Large intestine (tissue), 12 donors: ENCODE results near the gene IL17F. TPM values are rescaled to one million over a fixed set of nuclear protein-coding genes. Genes with fewer than 3 reads are reported as not detected.

ENCODE experiments used
- DNase-seq, 2 donors: peaks; one replicate each; pipeline versions ENCODE4 v3.0.0 to v3.0.0-alpha.2; 2013
- H3K27ac ChIP-seq: one replicate; pipeline ENCODE4 v1.5.1; 2013; ENCODE audit warnings: low read length
- H3K27me3 ChIP-seq: 2 replicates; pipeline ENCODE4 v1.6.1; 2013; ENCODE audit warnings: low read length; ENCODE audit not compliant: control insufficient read depth, insufficient read depth
- H3K36me3 ChIP-seq: 2 replicates; pipeline ENCODE4 v1.6.1; 2013; ENCODE audit warnings: low read length; ENCODE audit not compliant: control insufficient read depth, insufficient read depth
- H3K4me1 ChIP-seq: one replicate; pipeline ENCODE4 v1.6.1; 2013; ENCODE audit warnings: low read length; ENCODE audit not compliant: control insufficient read depth, insufficient read depth
- H3K4me3 ChIP-seq: one replicate; pipeline ENCODE4 v1.5.1; 2013; ENCODE audit warnings: low read length
- H3K9me3 ChIP-seq: one replicate; pipeline ENCODE4 v1.6.1; 2013; ENCODE audit warnings: mild to moderate bottlenecking, low read depth, low read length, moderate library complexity; ENCODE audit not compliant: control insufficient read depth
- WGBS: methylation state at CpG from one replicate; pipeline ENCODE4 v1.1.5; 2013; ENCODE audit warnings: low lambda C conversion rate; ENCODE audit not compliant: insufficient coverage; 5-methylcytosine and 5-hydroxymethylcytosine counted together
- long read RNA-seq, 11 donors: transcript quantifications; one replicate each; lab custom pipeline, GENCODE V29; 2026
- polyA plus RNA-seq: library from polyadenylated mRNA; unstranded; fragments of 120-200 nt; gene quantifications from one replicate; pipeline ENCODE4 v1.2.1, GENCODE V29; 2013

IL17F gene
- 0.55 TPM for polyA plus RNA-seq
- long read RNA-seq, donor 1: 0 reads
- long read RNA-seq, donor 2: 0 reads
- long read RNA-seq, donor 3: 0 reads
- long read RNA-seq, donor 4: 0 reads
- long read RNA-seq, donor 5: 0 reads
- long read RNA-seq, donor 6: 0 reads
- long read RNA-seq, donor 7: 0 reads
- long read RNA-seq, donor 8: 0 reads
- long read RNA-seq, donor 9: 0 reads
- long read RNA-seq, donor 10: 0 reads
- long read RNA-seq, donor 11: 0 reads

GRCh38 chr6:52244400-52244799 lies at the start of gene IL17F:
TSS of gene IL17F (minus strand) at chr6:52244500. CDS start at chr6:52244429, 71 bp downstream.
- Histone ChIP-seq H3K4me1 (peaks cover 20% of the 10 kb centered on the region), H3K9me3 (no peaks in the 10 kb centered on the region), H3K4me3 (no peak within 1 kb of the TSS), H3K27ac (peak within 1 kb of the TSS; percentile 67), H3K36me3 (no peaks in the 10 kb centered on the region), H3K27me3 (no peaks in the 10 kb centered on the region)
- 80% methylated on average over 1 of the region's 5 CpGs for WGBS
- no peak for DNase-seq

DNA sequence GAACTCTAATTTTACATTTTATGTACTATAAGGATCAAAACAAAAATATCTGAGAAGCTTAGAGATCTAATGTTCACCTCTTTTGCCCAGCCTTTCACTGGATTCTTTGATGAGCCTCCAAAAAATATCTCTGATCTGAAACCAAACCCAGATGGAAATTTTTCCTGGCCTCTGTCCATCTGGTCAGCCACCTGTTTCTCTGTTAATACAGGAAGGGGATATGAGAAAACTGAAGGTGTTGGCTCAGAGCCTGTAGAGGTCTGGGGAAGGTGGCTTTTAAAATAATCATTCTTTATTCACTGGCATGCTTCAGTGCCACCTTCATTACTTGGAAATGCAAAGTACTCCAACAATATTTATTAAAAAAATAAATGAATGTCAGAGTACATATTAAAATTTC lies 48.8 kb upstream of the IL17F start:
- H3K27me3 ChIP-seq: no peaks in the 10 kb centered on the region
- H3K27ac ChIP-seq: no peak overlapping the region
- H3K9me3 ChIP-seq: no peaks in the 10 kb centered on the region
- no peak for DNase-seq
- H3K4me1 ChIP-seq: no peaks in the 10 kb centered on the region
- H3K4me3 ChIP-seq: no peak overlapping the region
- no peaks in the 10 kb centered on the region for H3K36me3 ChIP-seq

- no peak for DNase-seq
- no peaks in the 10 kb centered on the region for H3K4me1 ChIP-seq
- no peaks in the 10 kb centered on the region for H3K9me3 ChIP-seq
- H3K27me3 ChIP-seq: no peaks in the 10 kb centered on the region
- no peak overlapping the region for H3K27ac ChIP-seq
- H3K36me3 ChIP-seq: no peaks in the 10 kb centered on the region
- WGBS: no CpG with 5 or more reads among the region's 2 CpGs
- no peak overlapping the region for H3K4me3 ChIP-seq
These were observed 44.5 kb upstream of the IL17F start for GRCh38 chr6:52288841-52289240.

DNA sequence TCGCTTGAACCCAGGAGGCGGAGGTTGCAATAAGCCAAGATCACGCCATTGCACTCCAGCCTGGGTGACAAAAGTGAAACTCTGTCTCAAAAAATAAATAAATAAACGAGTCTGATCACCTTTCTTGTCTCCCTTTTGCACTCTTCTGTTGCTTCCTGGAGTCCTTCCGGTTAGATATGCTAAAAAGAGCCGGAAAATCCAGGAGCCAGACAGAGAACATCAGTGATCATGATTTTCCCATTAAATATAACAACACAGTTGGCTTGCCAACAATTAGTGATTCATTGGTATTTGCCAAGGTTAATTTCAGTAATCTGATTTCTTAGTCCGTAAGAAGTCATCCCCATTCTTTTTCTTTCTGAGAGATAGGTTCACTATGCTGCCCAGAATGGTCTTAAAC lies 43.9 kb upstream of the IL17F start:
- no peak for DNase-seq
- Histone ChIP-seq H3K27ac (no peak overlapping the region), H3K4me1 (no peaks in the 10 kb centered on the region), H3K9me3 (no peaks in the 10 kb centered on the region), H3K36me3 (no peaks in the 10 kb centered on the region), H3K4me3 (no peak overlapping the region), H3K27me3 (no peaks in the 10 kb centered on the region)
- 94% methylated on average over 3 of the region's 7 CpGs for WGBS

GRCh38 chr6:52286798-52287432 lies 42.6 kb upstream of the IL17F start:
- H3K4me1 ChIP-seq: no peaks in the 10 kb centered on the region
- WGBS: 33% methylated on average over 1 of the region's 2 CpGs
- no peaks in the 10 kb centered on the region for H3K27me3 ChIP-seq
- H3K4me3 ChIP-seq: no peak overlapping the region
- peak; percentile 48 to 59 for DNase-seq
- no peak overlapping the region for H3K27ac ChIP-seq
- no peaks in the 10 kb centered on the region for H3K9me3 ChIP-seq
- peaks cover 7% of the 10 kb centered on the region for H3K36me3 ChIP-seq

GRCh38 chr6:52285177-52286068 lies 41.1 kb upstream of the IL17F start:
- peaks cover 21% of the 10 kb centered on the region for H3K36me3 ChIP-seq
- 22% methylated on average over 6 of the region's 12 CpGs for WGBS
- H3K9me3 ChIP-seq: no peaks in the 10 kb centered on the region
- no peaks in the 10 kb centered on the region for H3K27me3 ChIP-seq
- no peak for DNase-seq
- no peaks in the 10 kb centered on the region for H3K4me1 ChIP-seq
- H3K27ac ChIP-seq: no peak overlapping the region
- H3K4me3 ChIP-seq: peak overlapping the region; percentile 41

DNA sequence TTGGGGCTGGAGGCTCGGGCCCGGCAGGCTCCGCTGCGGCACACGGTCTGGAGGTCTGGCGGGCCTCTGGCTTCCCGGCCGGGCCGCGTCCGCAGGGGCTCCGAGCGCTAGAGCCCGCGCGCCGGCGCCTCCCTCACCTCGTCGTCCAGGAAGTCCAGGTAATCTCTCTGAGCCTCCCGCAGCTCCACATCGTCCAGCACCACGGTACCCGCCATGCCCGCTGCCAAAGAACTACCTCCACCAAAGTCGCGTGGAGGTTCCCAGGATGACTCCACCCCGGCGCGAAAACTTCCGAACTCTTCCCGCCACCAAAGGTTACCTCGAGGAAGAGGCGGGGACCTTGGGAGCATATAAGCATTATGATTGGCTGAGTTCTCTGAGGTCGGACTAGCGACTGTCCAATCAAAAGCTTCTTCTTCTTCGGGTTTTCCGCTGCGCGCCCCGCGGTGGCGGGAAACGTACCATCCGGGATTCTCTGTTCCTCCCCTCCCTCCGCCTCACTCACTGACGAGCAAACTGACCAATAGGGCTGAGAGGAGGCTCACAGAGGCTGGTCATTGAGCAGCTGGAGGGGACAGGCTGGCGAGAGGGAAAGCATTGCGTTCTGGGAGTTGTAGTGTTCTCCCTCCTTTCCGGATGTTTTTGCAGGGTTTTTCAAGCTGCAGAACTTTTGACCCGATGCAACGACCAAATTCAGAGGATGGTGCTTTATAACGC lies 40.3 kb upstream of the IL17F start, which contains the start of gene MCM3:
Gene MCM3, minus strand, starts transcription at position 283 of the 717 bp plus-strand sequence. Its CDS starts 68 bp downstream, at position 215.
- no peaks in the 10 kb centered on the region for H3K4me1 ChIP-seq
- peak within 1 kb of the TSS; percentile 51 for H3K27ac ChIP-seq
- H3K27me3 ChIP-seq: no peaks in the 10 kb centered on the region
- no peaks in the 10 kb centered on the region for H3K9me3 ChIP-seq
- H3K4me3 ChIP-seq: peak within 1 kb of the TSS; percentile 78
- 0% methylated on average over 3 of the region's 53 CpGs for WGBS
- H3K36me3 ChIP-seq: peaks cover 27% of the 10 kb centered on the region
- DNase-seq: peak; percentile 99 to 100

GRCh38 chr6:52284131-52284459 lies 39.8 kb upstream of the IL17F start:
- Histone ChIP-seq H3K36me3 (peaks cover 32% of the 10 kb centered on the region), H3K4me3 (peak overlapping the region; percentile 78), H3K4me1 (no peaks in the 10 kb centered on the region), H3K27ac (peak overlapping the region; percentile 51), H3K27me3 (no peaks in the 10 kb centered on the region), H3K9me3 (no peaks in the 10 kb centered on the region)
- DNase-seq: no peak
- WGBS: no CpG with 5 or more reads among the region's 14 CpGs

GRCh38 chr6:52283111-52283510 lies 38.8 kb upstream of the IL17F start:
- peak overlapping the region; percentile 78 for H3K4me3 ChIP-seq
- H3K27me3 ChIP-seq: no peaks in the 10 kb centered on the region
- 17% methylated on average over 1 of the region's 6 CpGs for WGBS
- peaks cover 41% of the 10 kb centered on the region for H3K36me3 ChIP-seq
- no peak for DNase-seq
- H3K27ac ChIP-seq: no peak overlapping the region
- H3K9me3 ChIP-seq: no peaks in the 10 kb centered on the region
- H3K4me1 ChIP-seq: no peaks in the 10 kb centered on the region

DNA sequence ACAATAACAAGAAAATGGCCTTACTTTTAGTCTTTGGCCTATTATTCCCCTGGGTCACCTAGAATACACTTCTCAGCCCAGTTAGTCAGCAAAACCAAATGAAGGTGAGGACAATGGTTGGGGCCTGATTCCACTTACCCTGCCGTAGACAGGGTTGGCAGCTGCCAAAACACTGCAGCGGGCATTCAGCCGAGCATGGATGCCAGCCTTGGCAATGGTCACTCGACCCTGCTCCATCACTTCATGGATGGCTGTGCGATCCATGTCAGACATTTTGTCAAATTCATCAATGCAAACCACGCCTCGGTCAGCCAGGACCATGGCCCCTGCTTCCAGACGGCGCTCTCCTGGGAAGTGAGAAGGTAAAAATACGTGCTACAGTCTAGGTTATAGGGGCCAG lies 31.8 kb upstream of the IL17F start:
- peaks cover 83% of the 10 kb centered on the region for H3K36me3 ChIP-seq
- WGBS: no CpG with 5 or more reads among the region's 10 CpGs
- DNase-seq: no peak

More for the DNA sequence above, 31.8 kb upstream of the IL17F start:
- Histone ChIP-seq H3K27me3 (no peaks in the 10 kb centered on the region), H3K4me1 (no peaks in the 10 kb centered on the region), H3K9me3 (no peaks in the 10 kb centered on the region), H3K27ac (no peak overlapping the region), H3K4me3 (no peak overlapping the region)
